IgD-negative memory B cell (primary cell): ENCODE results near the gene CLDN12. TPM values are rescaled to one million over a fixed set of nuclear protein-coding genes. Genes with fewer than 3 reads are reported as not detected.
"Not testable (repeated sequence)": the region's sequence is repeated elsewhere in the genome, so short reads cannot be mapped to it uniquely, and the experiment has no call there.

Experiments used
- H3K27ac Mint-ChIP-seq, 3 donors: one replicate each; pipeline ENCODE4 v1.8.0; 2020 to 2022; ENCODE audit warnings: mild to moderate bottlenecking in 3 of 3, mixed read lengths in 3 of 3, moderate library complexity in 1 of 3
- H3K27me3 Mint-ChIP-seq: one replicate; pipeline ENCODE4 v1.8.0; 2021; ENCODE audit warnings: mixed read lengths
- H3K36me3 Mint-ChIP-seq: one replicate; pipeline ENCODE4 v1.8.0; 2020; ENCODE audit warnings: mild to moderate bottlenecking, mixed read lengths
- H3K4me1 Mint-ChIP-seq, 3 donors: one replicate each; pipeline ENCODE4 v1.8.0; 2020 to 2022; ENCODE audit warnings: mixed read lengths in 3 of 3, mild to moderate bottlenecking in 1 of 3
- H3K4me3 Mint-ChIP-seq, 4 donors: one replicate each; pipeline ENCODE4 v1.8.0; 2020 to 2022; ENCODE audit warnings: mild to moderate bottlenecking in 4 of 4, mixed read lengths in 4 of 4, moderate library complexity in 3 of 4
- H3K9me3 Mint-ChIP-seq, 3 donors: one replicate each; pipeline ENCODE4 v1.8.0; 2020 to 2021; ENCODE audit warnings: mixed read lengths in 3 of 3, mild to moderate bottlenecking in 1 of 3
- polyA plus RNA-seq: library from polyadenylated mRNA; unstranded; fragments of 300-500 nt; fragmentation: Illumina TruSeq; gene quantifications from one replicate; pipeline ENCODE4 v1.2.3, GENCODE V29; 2021

The CLDN12 gene
- polyA plus RNA-seq, 1 donor from 2014 or later = 0.58 TPM

DNA sequence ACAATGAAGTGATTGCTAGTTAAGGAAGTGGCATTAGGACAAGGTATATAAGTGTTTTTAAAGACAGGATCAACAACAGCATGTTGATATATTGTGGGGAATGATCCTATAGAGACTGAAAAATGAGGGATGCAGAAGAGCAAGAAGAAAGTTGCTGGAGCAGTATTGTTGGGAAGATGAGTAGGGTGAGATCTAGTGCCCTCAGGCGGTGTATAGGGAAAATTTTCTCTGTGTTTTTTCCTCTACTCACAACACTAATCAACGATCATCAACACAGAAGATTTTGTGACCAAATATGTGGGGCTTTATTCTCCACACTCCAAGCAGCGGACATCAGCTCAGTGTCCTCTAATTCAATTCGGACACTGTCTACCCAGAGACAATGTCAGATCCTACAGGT is 56.6 kb downstream of the CLDN12 start:
- Mint-ChIP-seq H3K36me3 (no peaks in the 10 kb centered on the region), H3K4me1 (peaks cover 13 to 19% (median 13%) of the 10 kb centered on the region in 3 donors), H3K4me3 (no peak overlapping the region)

DNA sequence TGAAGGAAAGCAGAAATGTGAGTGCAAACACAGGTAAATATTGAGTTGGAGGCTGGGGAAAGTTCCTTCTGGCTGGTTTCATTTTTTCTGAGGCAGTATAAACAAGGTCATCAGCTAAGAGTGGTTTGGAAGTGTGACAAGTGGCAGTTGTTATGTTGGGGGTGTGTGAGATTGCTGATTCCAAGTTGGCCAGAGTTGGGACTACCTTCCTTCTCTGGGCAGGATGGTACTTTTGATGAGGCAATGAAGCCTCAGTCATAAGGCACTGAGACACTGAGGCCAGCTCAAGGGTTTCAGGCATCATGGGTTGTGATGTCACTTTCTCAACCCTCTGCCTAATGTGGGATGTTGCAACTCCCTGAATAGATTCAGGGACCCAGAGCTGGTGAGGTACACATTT is 58.0 kb downstream of the CLDN12 start:
- Mint-ChIP-seq H3K4me3 (no peak overlapping the region), H3K27me3 (peaks cover 2% of the 10 kb centered on the region), H3K9me3 (peaks cover 9 to 16% (median 12%) of the 10 kb centered on the region in 3 donors), H3K4me1 (peaks cover 5 to 13% (median 7%) of the 10 kb centered on the region in 3 donors), H3K27ac (no peak overlapping the region), H3K36me3 (peaks cover 1% of the 10 kb centered on the region)

More for the DNA sequence above, 56.6 kb downstream of the CLDN12 start:
- H3K9me3 Mint-ChIP-seq = peaks cover 6% of the 10 kb centered on the region in 3 donors
- peaks cover 4% of the 10 kb centered on the region for H3K27me3 Mint-ChIP-seq
- H3K27ac Mint-ChIP-seq = no peak overlapping the region

GRCh38 chr7:90463151-90463628 is 59.9 kb downstream of the CLDN12 start:
- H3K27me3 Mint-ChIP-seq, H3K27ac Mint-ChIP-seq, H3K36me3 Mint-ChIP-seq: not testable (repeated sequence)
- H3K4me1 Mint-ChIP-seq = peaks cover 5 to 13% (median 7%) of the 10 kb centered on the region in 3 donors
- peak overlapping the region; percentile 20 to 88 (median 62) for H3K4me3 Mint-ChIP-seq
- peaks cover 9 to 16% (median 12%) of the 10 kb centered on the region in 3 donors for H3K9me3 Mint-ChIP-seq

Other genes with a start within 250 kb of the CLDN12 start
- gene STEAP1, start 249.0 kb upstream of the CLDN12 start, polyA plus RNA-seq = not detected
- gene STEAP2, start 191.7 kb upstream of the CLDN12 start, polyA plus RNA-seq = not detected
- gene CFAP69, start 158.3 kb upstream of the CLDN12 start, polyA plus RNA-seq = 0.54 TPM
- gene FAM237B, start 82.2 kb upstream of the CLDN12 start, polyA plus RNA-seq = not detected
- gene GTPBP10, start 56.7 kb upstream of the CLDN12 start, polyA plus RNA-seq = 35.7 TPM
- not detected for gene PTTG1IP2, start 66.2 kb downstream of the CLDN12 start, polyA plus RNA-seq
- 53.0 TPM for gene CDK14, start 192.9 kb downstream of the CLDN12 start, polyA plus RNA-seq